ENCODE results near the gene CD79B.
A peak's percentile ranks its signal among the peaks of the same experiment; 100 is the strongest.

The CD79B gene

DNA sequence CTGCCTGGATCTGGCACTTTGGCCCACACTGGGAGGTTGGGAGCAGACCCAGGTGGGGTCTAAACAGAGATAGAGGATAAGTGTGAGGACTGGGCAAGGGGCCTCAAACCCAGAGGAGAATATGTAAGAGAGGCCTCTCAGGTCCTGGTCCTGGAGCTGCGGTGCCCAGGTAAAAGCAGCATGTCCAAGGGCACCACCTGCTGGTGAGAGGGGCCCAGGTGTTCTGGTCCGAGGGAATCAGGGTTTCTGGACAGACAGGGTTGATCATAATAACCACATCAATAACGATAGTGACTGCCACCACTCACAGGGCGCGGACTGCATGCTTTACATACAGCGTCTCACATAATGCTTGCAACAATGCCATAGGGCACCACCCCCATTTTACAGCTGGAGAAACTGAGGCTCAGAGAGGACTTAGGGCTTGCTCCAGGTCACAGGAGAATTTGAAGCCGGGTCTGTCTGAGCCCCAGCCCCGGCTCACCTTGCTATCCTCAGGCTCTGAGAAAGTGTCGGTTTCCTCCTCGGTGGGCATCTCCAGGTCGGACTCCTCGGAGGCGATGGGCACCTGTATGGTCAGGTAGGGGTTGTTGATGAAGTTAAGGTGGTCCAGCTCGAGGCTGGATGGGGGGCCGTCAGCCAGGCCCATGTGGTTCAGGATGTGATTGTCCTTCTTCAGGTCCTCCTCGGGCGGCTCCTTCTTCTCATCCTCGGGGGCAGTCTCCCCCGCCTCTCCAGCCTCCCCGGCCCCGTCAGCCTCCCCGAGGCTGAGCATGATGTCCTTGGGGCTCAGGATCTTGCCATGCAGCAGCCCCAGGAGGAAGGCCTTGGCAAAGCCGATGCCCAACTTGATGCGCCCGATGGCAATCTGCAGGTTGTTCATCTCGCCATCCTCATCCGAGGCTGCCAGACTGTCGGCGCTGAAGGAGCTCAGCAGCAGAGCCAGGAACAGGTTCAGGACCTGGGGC lies 19.1 kb upstream of the CD79B start:
- DNase-seq (ENCODE audit: low spot score): no peak

DNA sequence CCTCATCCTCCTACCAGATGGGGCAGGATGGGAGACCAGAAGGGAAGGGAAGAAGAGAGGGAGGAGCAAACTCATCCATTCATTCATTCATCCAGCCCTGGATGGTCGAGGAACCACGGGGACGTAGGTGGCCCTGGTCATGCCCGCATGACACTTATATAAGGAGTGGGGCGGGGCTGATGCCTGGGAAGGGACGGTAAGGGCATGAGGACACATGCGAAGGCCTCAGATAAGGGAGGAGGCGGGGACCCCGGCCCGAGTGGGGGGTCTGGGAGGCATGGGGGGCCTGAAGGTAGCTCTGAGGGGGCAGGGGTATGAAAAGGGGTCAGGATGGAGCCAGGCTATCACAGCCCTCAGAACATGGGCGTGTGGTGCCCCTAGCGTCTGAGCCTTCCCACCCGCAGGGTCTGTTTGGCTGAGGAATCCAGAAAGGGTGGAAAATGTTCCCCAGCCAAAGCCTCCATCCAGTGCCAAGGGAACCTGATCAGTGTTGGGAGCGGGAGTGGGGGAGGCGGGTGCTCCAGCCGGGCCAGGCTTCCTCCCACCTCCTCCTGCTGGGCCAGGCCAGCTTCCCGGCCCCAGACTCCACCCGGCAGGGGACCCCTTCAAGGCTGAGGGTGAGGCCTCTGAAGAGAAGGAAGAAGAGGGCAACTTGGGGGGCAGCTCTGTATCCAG lies 17.6 kb upstream of the CD79B start:
- DNase-seq (ENCODE audit: low spot score): no peak

DNA sequence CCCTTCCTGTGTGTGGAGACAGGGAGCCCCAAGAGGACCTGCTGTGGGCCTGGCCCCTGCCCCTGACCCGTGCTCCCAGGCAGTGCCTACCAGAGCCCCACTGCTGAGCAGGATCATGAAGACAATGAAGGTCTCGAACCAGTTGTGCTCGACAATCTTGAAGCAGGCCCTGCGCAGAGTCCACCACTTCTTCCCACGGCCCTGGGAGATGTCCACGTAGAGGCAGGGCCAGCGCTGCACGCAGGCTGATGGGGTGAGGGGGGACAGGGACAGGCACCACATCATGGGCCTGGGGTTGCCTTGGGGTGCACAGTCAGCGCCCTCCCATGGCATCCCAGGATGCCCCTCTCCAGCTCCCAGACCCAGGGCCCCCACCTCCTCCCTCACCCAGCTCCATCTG lies 16.4 kb upstream of the CD79B start:
- DNase-seq (ENCODE audit: low spot score): no peak

DNA sequence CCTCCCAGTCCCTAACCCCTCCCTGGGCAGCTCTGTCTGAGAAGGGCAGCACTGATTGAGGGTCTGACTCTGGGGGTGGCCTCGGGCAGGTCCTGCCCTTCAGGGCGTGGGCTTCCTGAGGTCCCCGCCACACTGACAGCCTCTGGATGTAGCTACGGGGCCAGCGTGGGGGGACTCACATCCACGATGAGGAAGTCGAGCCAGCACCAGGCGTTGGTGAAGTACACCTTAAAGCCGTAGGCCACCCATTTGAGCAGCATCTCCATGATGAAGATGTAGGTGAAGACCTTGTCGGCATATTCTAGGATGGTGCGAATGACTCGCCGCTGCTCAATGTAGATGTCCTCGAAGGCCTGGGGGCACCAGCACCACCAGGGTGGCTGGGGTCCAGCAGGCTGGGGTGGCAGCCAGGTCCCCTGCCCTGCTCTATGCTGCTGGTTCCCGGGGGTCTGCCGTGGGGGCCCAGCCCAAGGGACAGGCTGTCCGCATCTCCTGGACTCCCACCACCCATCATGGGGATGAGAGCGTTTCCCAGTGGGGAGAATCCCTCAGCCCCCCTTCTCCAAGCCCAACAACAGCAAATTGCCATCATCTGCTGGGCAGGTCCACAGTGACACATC lies 15.7 kb upstream of the CD79B start:
- DNase-seq (ENCODE audit: low spot score): no peak

DNA sequence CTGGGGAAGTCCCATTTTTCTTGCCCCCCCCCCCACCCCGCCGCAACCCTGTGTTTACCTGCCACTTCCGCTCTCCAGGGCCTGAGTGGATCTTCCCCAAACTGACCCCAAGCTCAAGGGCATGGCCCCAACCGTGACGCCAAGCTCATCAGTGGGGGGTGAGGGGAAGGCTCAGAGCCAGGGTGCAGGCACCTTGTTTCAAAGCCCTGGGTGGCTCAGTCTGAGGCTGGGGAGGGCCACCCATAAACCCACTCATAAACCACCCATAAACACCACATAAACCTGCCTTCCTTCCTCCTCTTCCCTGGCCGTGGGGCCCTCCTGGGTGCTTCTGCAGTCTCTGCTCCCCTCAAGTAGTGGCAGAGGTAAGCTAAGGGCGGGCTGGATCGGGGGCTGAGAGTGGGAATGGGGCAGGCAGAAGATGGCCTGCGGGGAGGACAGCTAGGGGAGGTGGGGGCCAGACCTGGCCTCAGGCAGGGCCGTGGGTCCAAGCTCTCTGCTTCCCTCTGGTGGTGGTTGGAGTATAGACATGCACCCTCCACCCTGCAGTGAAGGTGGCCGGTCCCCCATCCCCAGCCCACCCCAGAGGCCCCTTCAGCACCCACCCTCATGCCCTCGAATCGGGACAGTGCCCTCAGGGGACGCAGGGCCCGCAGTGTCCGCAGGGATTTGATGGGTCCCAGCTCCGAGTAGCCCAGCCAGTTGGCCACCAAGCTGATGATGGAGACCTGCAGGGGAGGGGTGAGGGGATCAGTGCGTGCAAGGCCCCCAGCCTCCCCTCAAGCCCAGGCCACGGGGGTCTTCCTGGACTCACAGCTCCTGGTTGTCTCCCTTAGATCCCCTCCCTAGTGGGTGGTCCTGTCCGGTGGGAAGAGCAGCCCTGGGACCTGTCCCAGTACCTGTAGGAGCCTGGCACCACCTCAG lies 14.6 kb upstream of the CD79B start:
- peak; percentile 2 for DNase-seq (ENCODE audit: low spot score)

DNA sequence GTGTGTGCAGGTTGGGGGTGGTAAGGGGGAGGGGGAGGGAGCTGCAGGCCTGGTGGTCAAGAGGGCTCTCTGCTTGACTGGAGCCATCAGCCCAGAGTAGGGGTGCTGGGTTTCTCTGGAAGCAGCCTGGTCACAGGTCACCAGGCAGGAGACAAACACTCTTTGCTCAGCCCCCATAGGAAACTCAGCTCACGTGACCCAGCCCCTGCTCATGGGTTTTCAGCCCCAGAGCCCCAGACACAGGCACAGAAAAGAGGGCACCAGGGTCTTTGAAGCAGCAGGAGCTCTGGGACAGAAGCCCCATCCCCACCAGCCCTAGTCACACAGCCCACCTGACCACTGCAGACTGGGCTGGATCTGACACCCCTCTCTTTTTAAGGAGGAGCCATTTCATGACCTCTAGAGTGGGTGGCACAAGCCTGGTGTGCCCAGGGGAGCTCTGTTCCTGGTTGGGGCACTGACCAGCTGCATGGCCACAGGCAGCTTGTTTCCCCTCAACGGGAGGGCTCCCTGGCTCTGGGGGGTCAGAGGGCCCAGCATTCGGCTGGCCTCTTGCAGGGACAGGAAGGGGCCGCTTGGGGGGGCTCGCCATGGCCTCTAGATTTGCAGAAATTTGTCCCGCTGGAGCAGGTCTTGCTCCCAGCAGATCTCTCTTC lies 13.8 kb upstream of the CD79B start:
- no peak for DNase-seq (ENCODE audit: low spot score)

DNA sequence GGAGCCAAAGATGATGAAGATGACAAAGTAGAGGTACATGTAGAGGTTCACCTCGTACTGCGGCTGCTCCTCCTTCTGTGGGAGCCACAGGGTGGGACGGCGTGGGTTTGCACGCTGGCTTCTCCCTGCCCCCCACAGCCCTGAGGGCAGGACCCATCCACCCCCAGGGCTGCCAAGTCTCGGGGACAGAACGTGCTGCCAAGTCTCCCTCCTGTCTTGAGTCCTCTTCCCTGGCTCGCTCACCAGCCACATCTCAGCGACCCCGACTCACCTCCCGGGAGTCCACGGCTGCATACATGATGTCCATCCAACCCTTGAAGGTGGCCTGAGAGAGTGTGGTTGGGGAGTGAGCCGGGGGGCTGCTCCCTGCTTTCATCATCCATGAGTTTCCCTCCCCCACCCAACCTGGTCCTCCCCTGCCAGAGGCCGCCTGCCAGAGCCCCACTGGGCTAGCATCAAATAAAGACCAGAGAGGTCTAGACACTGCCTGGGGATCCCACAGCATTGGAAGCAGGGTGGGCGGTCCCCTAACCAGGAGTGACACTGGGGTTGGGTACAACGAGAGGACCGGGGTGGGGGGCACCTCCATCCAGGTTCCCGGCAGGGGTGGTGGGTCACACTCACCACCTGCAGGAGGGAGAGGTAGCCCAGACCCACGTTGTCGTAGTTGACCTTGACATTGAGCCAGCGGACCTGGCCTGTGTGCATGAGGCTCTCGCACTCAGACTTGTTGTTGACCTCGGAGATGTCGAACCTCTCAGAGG lies 12.8 kb upstream of the CD79B start:
- DNase-seq (ENCODE audit: low spot score): no peak

DNA sequence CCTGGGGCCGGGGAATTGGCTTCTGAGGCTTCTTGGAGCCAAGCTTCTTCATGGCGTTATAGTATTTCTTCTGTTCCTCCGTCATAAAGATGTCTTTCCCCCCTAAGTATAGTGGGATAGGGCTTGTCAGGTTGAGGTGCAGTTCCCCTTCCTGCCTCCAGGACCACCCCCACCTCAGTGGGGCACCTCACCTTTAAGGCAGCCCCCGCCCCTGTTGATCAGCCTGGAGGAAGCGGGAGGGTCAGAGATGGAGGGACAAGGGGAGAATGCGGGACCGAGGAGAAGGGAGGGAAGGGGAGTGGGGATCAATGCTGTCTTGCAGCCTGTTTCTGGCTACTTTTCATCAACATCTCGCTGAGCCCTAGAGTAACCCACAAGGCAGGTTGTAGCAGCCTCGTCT lies 11.6 kb upstream of the CD79B start:
- DNase-seq (ENCODE audit: low spot score): no peak

DNA sequence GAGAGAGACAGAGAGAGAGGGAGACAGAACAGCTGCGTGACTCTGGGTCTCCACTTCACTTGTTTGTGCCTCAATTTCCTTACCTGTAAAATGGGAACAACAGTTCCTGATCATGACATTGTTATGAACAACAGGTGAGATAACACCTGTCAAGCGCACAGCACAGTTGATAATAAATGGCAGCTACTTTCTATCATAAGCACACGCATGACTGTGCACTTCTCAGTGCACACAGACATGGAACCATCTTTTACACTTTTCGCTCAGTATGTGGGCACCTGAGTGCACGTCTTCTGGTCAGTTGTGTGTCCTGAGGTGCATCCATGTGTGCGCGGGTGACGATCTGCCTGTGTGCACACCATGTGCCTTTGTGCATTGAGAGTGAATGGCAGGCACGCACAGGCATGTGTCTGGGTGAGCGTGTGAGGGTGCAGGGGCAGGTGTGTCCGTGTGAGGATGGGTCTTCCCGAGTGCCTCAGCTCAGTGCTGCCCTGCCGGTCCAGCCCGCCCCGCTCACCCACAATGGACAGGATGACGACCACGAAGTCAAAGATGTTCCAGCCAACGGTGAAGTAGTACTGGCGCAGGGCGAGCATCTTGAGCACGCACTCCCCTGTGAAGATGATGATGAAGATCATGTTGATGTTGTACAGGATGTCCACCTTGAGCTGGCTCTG lies 10.3 kb upstream of the CD79B start:
- DNase-seq (ENCODE audit: low spot score): no peak

DNA sequence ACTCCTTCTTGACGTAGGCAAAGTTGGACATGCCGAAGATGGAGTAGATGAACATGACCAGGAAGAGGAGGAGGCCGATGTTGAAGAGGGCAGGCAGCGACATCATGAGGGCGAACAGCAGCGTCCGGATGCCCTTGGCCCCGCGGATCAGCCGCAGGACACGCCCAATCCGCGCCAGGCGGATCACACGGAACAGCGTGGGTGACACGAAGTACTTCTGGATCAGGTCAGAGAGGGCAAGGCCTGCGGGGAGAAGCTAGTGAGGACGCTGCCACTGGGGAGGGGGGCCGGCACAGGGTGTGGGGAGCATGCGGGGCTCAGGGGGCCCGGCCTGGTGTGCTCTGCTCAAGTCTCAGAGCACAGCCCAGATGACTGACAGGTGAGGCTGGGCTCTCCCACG lies 9.6 kb upstream of the CD79B start:
- no peak for DNase-seq (ENCODE audit: low spot score)

DNA sequence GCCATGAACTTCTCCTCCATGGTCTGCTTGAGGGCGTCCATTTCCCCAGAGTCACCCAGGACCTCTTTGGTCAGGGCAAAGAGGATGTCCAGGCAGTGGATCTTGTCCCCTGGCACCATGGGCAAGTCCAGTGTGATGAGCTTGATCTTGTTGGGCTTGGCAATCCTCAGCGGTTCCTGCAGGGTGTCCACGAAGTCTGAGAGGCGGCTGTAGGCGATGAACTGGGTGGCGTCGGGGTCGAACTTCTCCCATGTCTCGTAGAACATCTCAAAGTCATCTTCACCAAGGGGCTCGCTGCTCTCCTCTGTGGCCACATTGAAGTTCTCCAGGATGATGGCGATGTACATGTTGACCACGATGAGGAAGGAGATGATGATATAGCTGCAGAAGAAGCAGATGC lies 9.0 kb upstream of the CD79B start:
- no peak for DNase-seq (ENCODE audit: low spot score)

DNA sequence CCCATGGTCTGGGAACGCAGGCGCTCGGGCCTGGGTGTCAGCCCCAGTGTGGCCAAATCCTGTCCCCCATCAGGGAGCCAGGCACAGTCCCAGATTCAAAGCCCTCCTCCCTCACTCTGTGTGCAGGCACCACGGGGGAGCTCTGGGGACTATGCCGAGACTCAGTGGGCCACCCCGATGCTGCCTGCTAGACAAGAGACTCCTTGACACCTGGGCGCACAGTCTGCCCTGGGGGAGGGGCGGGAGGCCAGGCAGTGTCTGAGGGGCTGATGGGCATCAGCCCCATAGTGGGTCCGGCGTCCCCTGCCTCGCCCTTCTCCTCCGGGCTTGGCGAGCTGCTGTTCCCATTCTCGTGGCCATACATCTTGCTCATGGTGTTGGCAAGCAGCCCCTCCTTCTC lies 8.5 kb upstream of the CD79B start:
- no peak for DNase-seq (ENCODE audit: low spot score)

DNA sequence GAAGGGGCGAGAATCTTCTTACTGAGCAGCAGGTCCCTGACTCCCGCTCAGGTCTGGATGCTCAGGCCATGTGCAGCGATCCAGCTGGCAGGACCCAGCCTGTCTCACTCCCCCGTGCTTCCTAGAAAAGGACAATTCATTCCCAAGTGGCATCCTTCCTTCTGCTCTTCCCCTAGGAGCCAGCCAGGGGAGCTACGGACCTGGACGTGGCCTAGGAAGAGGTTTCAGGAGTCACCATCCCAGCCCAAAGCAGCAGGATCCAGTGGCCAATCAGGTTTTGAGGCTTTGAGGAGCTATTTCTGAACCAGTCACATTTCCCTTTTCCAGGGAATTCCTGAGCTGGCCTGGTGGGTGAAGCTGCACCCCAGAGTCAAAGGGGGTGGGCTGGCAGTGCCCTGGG lies 7.8 kb upstream of the CD79B start:
- DNase-seq (ENCODE audit: low spot score): no peak

DNA sequence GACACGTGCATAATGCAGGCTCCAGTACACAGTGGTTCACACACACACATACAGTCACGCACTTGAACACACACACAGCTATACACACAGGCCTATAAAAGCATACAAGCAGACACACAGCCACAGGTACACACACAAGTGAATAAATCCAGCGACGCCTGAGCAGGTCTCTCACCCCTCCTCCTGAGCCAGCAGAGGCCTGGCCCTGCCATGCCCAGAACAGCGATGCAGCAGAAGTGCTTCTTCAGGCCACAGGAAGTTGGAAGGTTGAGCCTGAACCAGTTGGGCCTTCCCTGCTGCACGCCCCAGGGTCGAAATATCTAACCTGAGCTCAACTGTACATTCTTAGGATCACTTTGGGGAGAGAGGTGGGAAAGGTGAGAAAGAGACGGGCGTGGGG lies 7.3 kb upstream of the CD79B start:
- DNase-seq (ENCODE audit: low spot score): no peak

DNA sequence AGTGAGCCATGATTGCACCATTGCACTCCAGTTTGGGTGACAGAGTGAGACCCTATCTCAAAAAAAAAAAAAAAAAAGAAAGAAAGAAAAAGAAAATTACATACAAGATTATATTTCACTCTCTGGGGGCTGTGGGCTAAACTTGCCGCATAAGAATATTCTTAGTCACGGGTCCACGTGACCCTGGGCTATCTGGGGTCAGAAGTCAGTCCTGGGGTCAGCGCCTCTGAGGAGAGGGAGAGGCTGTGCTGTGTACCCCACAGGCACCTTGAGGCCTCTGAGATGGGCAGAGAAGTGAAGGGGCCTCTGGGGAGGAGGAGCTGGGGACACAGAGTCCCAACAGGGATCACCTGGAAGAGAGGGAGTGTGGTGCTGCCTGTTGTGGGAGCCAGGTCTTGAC lies 5.8 kb upstream of the CD79B start:
- DNase-seq (ENCODE audit: low spot score): no peak

DNA sequence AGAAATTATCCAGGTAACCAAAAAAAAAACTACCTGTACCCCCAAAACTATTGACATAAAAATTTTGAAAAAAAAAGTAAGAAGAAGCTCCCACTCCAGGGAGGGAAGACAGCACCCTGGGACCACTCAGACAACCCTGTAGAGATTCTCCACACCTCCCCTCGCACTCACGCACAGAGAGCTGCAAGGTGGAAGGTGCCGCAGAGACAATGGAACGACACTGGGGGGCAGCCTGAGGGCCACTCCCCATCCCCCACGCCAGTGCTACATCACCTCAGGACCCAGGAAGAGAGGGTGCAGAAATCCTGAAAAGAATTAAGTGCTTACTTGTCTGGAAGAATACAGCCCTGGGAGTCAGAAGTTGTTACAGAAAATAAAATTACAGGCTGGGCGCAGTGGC lies 5.2 kb upstream of the CD79B start:
- DNase-seq (ENCODE audit: low spot score): no peak

DNA sequence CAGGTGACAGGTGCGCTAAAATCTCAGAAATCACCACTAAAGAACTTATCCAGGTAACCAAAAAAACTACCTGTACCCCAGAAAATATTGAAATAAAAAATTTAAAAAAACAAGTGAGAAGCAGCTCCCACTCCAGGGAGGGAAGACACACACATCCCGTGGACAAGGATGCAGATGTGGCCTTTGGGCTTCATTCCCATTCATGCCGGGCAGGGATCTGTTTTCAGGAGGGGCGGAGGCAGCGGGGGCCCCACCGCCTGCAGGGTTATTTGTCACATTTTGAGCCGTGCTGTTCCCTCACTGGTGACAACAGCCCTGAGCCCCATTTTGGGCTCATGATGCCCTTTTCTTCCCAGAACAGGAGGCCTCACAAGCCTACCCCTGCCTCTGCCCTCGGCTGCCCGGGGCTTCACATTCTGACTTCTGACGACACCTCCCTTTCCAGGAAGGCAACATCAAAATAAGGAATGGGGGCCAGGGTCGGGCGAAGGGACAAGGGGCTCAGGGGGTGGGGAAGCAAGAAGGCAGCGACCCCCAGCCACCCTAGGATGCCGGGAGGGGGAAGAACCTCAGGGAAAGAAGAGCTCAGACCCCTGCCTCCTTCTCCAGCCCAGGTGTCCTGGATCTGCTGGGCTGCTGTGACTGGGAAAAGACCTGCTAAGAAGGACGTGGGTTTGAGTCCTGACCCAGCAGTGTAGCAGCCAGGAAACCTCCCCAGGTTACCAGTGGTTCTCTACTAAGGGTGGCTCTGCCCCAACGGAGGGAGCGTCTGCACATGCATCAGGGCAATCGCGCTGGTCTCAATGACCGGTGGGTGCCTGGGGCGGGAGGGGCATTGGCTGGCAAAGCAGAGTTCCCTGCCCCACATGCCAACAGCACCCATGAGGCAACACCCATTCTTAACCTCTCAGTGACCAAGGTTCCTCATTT lies 2.3 kb upstream of the CD79B start:
- no peak for DNase-seq (ENCODE audit: low spot score)

DNA sequence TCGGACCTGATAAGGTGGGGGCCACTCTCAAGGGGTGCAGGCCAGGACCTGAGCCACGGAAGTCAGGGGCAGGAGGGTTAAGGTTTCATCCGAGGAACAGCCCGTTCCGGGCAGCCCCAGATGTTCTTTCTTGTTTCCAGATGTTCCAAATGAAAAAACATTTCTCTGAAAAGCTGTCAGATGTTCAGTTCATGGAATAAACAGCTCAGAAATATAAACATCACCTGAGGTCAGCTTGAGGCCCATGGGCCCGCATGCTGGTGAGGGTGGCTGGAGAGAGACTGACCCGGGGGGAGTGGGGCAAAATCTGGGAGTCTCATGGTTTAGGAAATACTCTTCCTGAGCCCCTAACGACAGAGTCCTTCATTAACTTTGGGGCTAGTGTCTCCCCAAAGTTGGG lies 1.5 kb upstream of the CD79B start:
- DNase-seq (ENCODE audit: low spot score): no peak

DNA sequence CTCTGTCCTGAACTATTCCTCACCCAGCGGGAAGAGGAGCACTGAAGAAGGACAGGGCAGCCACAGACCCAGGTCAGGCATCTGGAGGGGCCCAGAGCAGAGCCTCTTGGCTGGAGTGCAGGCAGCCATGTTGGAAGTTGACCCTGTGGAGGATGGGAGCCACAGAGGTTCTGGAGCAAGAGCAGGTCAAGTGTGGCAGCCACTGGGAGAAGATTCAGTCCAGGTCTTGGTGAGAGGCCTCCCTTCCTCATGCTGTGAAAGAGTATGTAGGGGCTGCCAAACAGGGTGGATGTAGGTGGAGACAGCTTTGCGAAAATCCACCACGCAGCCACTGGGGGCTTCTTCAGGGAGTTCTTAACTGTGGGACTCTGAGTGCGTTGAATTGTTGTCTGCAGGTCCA lies 590 bp upstream of the CD79B start:
- no peak for DNase-seq (ENCODE audit: low spot score)

Measured in pons (tissue), 1 donor.